Transverse colon (tissue), 3 donors: ENCODE results near the gene NOTCH1.

ENCODE experiments used
- EP300 ChIP-seq: sonication (generic); formaldehyde crosslinking; IDR thresholded peaks from one replicate; pipeline ENCODE4 v1.6.1; 2017; ENCODE audit warnings: antibody characterized with exemption, low read depth
- TF ChIP-seq, protein P1 (sequence below), 5 experiments: fragments of 200-600 bp in 3 of 5; fragments of 450-650 bp in 2 of 5; sonication (generic) in 3 of 5; IDR thresholded peaks; 1 replicate in 2 of 5; 2 replicates in 3 of 5; pipeline ENCODE4 v1.5.1; 2016 to 2017; ENCODE audit warnings: antibody characterized with exemption in 5 of 5, inconsistent platforms in 3 of 5, mild to moderate bottlenecking in 2 of 5, moderate library complexity in 1 of 5

DNA sequence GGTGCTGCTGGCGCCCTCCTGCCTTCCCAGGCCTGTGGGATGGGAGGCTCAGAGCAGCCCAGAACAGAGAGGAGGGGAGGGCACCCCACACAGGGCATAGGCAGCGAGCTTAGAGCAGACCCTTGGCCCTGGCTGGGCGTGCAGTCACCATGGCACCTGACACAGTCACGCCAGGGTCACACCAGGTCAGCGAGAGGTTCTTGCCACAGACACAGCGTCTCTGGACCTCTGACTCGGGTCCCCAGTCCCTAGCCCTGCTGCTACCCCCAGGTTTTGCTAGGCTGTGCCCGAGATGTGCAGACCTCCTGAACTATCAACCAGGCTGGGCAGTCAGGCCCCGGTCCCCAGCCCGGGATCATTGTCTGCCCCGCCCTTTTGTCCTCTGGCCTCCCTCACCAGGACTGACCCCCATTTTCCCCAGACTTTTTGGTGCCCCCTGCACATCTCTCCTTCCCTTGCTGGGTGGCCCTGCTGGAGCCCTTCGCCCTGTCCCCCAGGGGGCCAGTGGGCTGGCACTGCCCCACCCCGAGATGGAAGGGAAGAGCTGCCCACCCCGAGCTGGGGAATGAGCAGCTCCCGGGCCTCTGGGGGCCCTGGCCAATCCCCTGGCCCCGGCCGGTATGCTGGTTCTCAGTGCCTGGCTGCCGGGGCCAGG lies 24.5 kb upstream of the NOTCH1 start:
- TF ChIP-seq EP300 = no peak
- TF ChIP-seq, protein P1, sequence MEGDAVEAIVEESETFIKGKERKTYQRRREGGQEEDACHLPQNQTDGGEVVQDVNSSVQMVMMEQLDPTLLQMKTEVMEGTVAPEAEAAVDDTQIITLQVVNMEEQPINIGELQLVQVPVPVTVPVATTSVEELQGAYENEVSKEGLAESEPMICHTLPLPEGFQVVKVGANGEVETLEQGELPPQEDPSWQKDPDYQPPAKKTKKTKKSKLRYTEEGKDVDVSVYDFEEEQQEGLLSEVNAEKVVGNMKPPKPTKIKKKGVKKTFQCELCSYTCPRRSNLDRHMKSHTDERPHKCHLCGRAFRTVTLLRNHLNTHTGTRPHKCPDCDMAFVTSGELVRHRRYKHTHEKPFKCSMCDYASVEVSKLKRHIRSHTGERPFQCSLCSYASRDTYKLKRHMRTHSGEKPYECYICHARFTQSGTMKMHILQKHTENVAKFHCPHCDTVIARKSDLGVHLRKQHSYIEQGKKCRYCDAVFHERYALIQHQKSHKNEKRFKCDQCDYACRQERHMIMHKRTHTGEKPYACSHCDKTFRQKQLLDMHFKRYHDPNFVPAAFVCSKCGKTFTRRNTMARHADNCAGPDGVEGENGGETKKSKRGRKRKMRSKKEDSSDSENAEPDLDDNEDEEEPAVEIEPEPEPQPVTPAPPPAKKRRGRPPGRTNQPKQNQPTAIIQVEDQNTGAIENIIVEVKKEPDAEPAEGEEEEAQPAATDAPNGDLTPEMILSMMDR (IDR thresholded peaks at IDR 0.05) = no peak
